ENCODE data around the gene ASNS.

DNA sequence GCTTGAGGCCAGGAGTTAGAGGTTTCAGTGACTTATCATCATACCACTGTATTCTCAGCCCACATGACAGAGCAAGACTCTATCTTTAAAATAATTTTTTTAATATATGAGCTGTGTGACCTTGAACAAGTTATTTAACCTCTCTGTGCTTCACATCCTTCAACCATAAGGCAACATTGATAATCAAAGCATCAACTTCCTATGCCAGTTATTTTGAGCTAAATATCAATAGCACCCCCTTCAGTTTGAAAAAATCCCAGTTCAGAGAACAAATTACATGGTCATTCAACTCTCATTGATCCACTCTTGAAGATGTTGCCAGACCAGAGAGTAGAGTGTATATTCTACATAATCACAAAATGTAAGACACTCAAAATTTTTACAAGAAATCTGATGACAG, 53.0 kb downstream of the ASNS start:
- TF ChIP-seq, protein P1, sequence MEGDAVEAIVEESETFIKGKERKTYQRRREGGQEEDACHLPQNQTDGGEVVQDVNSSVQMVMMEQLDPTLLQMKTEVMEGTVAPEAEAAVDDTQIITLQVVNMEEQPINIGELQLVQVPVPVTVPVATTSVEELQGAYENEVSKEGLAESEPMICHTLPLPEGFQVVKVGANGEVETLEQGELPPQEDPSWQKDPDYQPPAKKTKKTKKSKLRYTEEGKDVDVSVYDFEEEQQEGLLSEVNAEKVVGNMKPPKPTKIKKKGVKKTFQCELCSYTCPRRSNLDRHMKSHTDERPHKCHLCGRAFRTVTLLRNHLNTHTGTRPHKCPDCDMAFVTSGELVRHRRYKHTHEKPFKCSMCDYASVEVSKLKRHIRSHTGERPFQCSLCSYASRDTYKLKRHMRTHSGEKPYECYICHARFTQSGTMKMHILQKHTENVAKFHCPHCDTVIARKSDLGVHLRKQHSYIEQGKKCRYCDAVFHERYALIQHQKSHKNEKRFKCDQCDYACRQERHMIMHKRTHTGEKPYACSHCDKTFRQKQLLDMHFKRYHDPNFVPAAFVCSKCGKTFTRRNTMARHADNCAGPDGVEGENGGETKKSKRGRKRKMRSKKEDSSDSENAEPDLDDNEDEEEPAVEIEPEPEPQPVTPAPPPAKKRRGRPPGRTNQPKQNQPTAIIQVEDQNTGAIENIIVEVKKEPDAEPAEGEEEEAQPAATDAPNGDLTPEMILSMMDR (IDR thresholded peaks at IDR 0.05) = no peak
- TF ChIP-seq POLR2A (IDR thresholded peaks at IDR 0.05) = no peak

Measured in sigmoid colon (tissue), 3 donors.